ENCODE measurements around the gene SLC16A11.
"Not testable (repeated sequence)": the region's sequence is repeated elsewhere in the genome, so short reads cannot be mapped to it uniquely, and the experiment has no call there.

Gene SLC16A11, protein sequence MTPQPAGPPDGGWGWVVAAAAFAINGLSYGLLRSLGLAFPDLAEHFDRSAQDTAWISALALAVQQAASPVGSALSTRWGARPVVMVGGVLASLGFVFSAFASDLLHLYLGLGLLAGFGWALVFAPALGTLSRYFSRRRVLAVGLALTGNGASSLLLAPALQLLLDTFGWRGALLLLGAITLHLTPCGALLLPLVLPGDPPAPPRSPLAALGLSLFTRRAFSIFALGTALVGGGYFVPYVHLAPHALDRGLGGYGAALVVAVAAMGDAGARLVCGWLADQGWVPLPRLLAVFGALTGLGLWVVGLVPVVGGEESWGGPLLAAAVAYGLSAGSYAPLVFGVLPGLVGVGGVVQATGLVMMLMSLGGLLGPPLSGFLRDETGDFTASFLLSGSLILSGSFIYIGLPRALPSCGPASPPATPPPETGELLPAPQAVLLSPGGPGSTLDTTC

DNA sequence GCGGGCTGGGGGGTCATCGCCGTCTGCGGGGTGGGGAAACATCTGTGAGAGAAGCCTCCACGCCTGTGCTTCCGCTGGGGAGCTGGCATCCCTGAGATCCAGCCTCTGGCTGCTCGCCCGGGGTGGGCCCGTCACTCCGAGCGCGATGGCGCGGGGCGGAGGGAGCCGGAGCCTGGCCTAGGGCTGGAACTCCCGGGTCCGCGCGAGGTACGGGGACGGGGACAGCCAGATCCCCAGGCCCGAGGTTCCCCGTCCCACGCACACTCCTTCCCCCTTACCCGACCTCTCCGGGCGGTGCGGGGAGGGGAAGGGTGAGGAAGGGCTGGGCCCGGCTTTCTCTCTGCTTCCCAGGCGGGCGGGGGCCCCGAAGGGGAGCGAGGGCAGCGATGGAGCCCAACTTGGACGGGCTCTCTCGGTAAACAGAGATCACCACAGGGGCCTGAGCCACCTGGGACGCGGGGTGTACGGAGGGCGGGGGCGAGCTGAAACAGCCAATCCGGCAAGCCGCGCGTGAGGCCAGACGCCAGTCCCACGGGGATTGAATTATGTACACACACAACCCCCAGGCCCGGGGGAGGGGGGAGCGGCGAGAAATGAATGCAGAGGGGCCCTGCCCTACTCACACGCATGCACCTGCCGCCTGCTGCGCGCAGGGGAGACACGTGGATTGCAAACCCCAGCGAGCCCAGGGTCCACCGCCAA lies at the start of gene SLC16A11:
TSS of gene SLC16A11 (minus strand) at position 596 of the 702 bp plus-strand sequence. CDS start at position 17, 579 bp downstream.
- DNase-seq (ENCODE audit: low spot score): no peak

DNA sequence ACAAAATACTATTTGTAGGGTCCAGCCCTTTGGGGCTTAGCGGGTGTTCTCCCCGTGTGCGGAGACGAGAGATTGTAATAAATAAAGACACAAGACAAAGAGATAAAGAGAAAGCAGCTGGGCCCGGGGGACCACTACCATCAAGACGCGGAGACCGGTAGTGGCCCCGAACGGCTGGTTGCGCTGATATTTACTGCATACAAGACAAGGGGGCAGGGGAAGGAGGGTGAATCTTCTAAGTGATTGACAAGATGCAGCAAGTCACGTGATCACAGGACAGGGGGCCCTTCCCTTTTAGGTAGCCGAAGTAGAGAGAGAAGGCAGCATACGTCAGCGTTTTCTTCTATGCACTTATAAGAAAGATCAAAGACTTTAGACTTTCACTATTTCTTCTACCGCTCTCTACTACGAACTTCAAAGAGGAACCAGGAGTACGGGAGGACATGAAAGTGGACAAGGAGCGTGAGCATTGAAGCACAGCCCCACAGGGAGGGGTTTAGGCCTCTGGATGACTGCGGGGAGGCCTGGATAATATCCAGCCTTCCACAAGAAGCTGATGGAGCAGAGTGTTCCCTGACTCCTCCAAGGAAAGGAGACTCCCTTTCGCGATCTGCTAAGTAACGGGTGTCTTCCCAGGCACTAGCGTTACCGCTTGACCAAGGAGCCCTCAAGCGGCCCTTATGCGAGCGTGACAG lies 47.6 kb upstream of the SLC16A11 start:
- DNase-seq (ENCODE audit: low spot score): not testable (repeated sequence)

DNA sequence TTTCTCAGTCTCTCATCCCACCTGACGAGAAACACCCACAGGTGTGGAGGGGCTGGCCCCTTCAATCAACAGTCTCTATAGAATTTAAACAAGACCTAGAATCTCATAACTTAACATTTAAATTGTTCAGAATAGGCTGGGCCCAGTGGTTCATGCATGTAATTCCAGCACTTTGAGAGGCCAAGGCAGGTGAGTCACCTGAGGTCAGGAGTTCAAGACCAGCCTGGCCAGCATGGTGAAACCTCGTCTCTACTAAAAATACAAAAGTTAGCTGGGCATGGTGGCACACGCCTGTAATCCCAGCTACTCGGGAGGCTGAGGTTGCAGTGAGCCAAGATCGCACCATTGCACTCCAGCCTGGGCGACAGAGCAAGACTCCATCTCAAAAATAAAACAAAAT lies 45.7 kb upstream of the SLC16A11 start:
- not testable (repeated sequence) for DNase-seq (ENCODE audit: low spot score)

DNA sequence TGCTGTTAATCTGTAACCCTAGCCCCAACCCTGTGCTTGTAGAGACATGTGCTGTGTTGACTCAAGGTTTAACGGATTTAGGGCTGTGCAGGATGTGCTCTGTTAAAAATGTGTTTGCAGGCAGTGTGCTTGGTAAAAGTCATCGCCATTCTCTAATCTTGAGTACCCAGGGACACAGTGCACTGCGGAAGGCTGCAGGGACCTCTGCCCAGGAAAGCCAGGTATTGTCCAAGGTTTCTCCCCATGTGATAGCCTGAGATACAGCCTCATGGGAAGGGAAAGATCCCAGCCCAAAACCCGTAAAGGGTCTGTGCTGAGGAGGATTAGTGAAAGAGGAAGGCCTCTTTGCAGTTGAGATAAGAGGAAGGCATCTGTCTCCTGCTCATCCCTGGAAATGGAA lies 44.5 kb upstream of the SLC16A11 start:
- DNase-seq (ENCODE audit: low spot score): not testable (repeated sequence)

DNA sequence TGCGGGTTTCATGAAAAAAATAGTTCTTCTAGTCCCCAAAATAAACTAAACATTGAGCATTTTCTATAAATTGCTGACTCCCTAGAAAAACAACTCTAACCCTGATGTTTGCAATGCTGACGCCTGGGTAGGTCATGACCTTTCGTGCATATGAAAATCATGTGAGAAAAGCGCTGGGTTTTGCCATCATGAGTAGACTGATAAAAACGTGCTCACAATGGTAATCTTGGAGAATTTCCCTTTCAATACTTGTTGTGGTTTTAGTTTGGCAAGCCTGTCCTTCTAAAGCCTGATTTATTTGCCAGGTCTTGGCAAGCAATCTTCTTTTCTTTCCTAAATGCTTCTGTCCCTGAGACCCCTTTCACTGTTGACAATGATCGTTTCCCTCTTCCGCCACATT lies 40.2 kb upstream of the SLC16A11 start:
- no peak for DNase-seq (ENCODE audit: low spot score)

DNA sequence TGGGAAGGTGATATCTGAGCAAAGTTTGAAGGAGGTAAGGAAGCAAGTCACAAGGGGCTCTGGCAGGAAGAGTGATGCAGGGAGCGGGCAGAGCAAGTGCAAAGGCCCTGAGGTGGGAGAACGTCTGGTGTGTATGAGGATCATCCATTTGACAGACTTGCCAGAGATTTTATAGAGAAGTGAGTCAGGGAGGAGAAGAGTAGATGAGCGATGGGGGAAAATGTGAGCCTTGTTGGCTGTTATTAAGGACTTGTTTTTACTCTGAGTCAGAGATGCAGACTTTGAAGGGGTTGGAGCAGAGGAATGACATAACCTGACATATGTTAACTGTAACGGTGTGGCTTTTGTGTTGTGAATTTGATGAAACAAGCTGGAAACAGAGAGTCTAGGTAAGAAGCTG lies 39.7 kb upstream of the SLC16A11 start:
- DNase-seq (ENCODE audit: low spot score): no peak

DNA sequence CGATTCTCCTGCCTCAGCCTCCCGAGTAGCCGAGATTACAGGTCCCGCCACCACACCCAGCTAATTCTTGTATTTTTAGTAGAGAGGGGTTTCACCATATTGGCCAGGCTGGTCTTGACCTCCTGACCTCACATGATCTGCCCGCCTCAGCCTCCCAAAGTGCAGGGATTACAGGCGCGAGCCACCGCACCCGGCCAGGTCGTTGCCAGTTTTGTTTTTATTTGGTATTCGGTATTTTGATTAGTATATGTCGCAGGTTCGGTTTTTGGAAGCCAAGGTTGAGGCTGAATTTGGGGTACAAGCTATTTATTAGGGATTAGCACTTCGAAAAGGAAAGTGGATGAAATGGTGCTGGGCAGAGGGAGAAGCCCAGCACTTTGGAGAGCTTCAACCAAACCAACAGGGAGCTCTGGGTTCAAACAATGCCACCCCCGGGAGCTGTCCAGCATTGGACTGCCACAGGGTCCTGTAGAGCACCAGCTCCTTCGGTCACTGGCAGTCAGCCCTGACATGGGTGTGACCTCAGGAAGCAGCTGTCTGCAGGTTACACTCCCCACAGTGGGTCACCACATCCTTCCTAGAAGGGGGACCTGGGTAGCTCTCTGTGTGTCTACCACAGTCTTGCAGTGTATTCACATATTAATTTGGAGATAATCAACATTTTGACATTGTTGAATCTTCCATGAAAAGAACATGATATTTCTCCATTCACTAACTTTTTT lies 37.6 kb upstream of the SLC16A11 start:
- DNase-seq (ENCODE audit: low spot score): no peak

DNA sequence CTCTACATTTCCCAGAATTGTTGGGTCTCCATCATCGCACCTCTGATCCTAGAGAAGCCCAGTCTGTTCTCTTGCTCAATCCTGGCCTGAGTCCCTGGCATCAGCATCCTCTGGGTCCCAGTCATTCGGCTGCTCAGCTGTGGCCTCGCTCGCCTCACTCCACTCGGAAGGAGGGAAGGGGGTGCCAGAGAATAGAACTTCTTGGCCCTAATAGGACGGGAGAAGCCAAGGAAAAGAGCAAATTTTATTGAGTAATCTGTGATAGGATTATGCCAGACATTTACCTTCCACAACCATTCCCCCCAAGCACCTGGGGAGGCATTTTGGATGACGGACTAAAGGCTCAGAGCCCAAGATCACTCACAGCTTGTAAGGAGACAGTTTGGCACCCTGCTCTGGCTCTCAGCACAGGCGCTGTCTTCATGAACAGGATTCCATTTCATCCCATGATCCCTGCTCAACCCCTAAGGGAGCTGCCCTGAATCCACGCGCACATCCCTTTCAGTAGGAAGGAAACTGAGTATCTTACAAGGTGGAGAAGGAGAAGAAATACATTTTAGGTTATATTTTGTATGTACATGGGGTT lies 36.7 kb upstream of the SLC16A11 start:
- no peak for DNase-seq (ENCODE audit: low spot score)

DNA sequence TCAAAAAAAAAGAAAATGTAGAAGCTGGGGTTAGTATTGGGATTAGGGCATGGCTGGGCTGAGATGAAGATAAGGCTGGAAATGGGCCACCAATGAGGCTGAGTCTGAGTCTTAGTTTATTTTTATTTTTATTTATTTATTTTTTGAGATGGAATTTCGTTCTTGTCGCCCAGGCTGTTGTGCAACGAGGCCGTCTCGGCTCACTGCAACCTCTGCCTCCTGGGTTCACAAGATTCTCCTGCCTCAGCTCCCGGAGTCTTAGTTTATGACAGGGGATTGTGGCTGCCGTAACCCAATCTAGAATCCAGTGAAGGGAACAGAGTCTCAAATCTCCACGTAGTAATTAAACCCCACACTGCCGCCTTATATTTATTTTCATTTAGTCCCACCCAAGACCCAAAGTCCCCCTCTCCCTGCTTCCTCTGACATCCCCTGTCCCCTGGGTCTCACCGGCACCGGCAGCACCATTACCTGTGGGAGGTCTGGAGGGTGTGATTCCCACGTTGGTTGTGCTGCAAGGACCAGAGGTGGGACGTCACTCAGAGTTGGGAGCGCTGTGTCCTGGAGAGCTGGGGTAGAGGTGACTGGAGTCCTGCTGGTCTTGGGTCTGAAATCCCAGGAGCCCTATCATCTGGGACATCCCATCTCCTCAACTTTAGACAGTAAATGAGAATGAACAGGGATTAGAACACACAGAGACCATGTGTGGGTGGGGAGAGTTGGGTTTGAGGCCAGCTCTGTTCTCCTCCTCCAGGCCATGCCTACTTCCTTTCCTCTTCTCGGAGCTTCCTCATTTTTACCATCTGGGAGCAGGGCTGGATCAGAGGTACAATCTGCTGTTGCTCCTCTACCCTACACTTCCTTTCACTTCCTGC lies 35.9 kb upstream of the SLC16A11 start, which contains the start of gene CLEC10A:
TSS of gene CLEC10A (minus strand) at position 671 of the 875 bp plus-strand sequence. CDS start 1,439 bp downstream, outside the sequence.
- no peak for DNase-seq (ENCODE audit: low spot score)

DNA sequence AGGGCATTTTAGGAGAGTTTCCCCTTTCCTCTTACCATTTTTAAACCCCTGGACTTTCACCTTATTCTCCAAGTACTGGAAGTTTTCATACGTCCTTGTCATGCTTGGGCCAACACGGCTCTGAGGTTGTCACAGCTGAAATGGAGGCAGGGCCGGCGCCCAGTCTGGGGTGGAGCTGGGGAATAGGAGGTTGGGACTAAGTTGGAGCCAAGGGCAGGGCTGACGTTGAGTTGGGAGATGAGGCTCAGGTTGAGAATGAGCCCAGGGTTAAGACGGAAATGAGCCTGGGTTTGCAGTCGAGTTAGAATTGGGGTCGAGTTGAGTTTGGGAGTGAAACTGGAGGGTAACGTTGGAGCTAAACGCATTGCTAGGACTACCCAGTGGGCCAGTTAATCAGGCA lies 34.8 kb upstream of the SLC16A11 start:
- no peak for DNase-seq (ENCODE audit: low spot score)

DNA sequence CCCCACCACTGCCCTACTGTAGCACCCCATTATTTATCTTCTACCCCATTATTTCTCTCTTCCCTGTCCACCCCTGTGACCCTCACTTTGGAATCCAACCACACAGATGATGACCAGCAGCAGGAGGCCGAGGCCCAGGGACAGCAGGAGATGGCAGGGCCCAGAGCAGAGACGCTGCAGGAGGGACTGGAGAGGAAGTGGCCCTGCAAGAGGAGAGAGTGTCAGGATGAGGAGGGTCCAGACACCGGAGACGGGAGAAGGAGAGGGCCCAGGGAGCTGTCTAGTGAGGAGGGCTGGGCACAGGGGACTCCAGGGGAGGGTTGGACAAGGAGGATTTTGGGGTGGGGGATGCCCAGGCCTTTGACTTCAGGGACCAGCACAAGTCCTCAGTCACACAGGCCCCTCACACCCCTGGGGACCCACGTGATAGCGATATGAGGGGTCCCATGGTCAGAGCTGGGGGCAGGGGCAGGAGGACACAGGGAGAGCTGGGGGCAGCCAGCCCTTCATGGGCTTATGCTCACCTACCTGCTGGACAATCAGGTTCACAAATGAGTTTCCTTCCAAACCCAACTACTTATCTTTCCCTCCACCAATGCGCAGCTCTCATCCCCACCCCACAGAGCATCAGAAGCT lies 34.1 kb upstream of the SLC16A11 start:
- no peak for DNase-seq (ENCODE audit: low spot score)

DNA sequence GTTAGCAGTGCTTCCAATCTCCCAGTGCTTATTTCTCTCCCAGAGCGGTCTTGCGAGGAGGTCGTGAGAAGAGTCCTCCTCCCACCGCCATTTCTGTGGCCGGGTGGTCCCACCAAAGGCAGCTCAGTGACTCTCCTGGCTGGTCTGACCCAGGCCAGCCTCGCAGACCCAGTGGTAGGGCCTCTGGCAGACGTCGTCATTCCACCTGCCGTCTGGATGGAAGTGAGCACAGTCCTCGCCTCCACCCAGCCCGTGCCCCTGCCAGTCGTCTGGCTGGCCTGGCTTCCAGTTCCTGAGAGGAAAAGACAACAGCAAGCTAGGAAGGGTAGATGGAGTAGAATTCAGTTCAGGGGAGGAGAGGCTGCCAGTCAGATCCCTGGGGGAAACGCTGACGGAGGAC lies 31.0 kb upstream of the SLC16A11 start:
- no peak for DNase-seq (ENCODE audit: low spot score)

DNA sequence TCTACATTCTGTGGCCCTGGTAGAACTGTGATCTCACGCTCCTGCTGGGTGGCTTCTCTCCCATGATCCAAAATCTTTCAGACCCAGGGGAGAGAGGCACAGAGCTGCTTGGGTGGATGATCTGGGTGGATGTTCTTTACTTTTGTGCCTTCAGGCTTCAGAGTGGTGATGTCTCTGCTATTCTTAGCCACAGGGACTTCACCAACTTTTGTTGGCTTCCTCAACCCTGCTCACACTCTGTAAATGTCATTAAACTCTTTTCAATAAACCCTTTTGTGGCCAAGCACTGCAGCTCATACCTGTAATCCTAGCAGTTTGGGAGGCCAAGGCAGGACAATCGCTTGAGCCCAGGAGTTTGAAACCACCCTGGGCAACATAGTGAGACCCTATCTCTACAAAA lies 28.5 kb upstream of the SLC16A11 start:
- DNase-seq (ENCODE audit: low spot score): no peak

DNA sequence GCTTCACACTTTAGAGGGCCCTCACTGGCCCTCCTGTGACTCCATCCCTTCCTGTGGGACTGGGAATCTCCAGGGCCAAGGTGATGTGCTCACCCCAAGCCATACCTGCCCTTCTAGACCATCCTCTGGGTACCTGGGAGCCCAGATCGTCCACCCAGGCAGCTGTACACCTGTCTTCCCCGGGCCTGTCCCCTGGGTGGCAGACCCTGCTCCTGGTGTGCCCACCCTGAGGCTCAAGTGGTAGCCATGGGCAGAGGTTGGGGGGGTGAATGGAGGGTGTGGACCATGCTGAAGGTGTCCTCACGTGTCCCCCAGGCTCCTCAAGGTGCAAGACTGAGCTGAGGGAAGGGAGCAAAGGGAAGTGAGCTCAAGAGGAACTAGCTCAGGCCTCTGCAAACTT lies 26.8 kb upstream of the SLC16A11 start:
- no peak for DNase-seq (ENCODE audit: low spot score)

DNA sequence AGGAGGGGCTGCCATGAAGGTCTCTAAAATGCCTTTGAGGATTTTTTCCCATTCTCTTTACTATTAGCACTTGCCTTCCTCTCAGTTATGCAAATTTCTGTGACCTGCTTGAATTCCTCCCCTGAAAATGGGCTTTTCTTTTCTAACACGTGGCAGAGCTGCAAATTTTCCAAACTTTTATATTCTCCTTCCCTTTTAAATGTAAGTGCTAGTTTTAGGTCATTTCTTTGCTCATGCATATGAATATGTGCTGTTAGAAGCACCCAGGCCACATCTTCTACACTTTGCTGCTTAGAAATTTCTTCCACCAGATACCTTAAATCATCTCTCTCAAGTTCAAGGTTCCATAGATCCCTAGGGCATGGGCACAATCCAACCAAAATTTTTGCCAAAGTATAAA lies 24.4 kb upstream of the SLC16A11 start:
- no peak for DNase-seq (ENCODE audit: low spot score)

DNA sequence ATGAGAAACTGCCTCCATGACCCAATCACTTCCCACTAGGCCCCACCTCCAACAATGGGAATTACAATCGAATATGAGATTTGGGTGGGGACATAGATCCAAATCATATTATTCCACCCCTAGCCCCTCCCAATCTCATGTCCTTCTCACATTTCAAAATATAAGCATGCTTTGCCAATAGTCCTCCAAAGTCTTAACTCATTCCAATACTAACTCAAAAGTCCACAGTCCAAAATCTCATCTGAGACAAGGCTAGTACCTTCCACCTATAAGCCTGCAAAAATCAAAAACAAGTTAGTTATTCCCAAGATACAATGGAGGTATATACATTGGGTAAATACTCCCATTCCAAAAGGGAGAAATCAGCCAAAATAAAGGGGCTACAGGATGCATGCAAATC lies 23.3 kb upstream of the SLC16A11 start:
- DNase-seq (ENCODE audit: low spot score): no peak

DNA sequence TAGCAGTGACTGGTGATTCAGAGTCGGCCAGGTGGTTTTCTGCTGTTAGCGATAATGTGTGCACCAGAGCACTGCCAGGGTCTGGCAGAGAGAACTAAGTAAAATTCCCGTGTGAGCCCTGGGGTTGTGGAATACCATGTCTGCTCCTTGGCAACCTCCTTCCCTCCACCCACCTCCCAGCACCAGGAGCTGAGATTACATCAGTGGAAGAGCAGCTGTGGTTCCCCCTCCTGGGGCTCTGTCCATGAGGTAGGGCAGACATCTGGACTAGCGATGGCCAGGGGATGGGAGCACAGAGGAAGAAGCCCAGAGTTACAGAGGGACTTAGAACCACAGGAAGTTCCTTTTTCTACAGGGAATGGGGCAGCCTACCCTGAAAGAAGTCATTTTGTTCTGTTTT lies 20.4 kb upstream of the SLC16A11 start:
- DNase-seq (ENCODE audit: low spot score): no peak

DNA sequence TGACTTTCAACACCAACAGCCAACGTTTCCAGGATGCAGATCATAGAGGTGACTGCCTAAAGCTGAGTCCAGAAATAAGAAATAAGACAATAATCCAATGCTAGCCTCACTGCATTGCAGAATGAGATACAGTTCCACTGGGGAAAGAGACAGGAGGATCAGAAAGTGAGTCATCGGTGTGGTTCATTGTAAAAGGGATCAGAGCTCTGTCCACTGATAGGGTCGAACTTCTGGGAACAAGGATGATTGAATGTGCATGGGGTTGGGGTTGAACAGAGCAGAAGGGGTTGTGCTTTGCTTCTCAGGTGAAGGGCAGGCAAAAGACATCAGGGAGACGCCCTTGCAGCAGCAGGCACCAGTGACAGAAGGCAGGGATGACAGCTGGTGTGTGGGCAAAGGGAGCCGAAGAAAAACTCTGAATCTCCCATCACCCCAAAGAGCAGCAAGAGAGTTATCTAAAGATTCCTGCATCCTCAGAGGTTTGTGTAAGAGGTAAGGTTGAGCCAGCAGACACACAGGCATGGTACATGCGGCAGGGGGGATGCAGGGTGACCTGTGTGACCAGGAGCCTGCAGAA lies 19.7 kb upstream of the SLC16A11 start:
- no peak for DNase-seq (ENCODE audit: low spot score)

DNA sequence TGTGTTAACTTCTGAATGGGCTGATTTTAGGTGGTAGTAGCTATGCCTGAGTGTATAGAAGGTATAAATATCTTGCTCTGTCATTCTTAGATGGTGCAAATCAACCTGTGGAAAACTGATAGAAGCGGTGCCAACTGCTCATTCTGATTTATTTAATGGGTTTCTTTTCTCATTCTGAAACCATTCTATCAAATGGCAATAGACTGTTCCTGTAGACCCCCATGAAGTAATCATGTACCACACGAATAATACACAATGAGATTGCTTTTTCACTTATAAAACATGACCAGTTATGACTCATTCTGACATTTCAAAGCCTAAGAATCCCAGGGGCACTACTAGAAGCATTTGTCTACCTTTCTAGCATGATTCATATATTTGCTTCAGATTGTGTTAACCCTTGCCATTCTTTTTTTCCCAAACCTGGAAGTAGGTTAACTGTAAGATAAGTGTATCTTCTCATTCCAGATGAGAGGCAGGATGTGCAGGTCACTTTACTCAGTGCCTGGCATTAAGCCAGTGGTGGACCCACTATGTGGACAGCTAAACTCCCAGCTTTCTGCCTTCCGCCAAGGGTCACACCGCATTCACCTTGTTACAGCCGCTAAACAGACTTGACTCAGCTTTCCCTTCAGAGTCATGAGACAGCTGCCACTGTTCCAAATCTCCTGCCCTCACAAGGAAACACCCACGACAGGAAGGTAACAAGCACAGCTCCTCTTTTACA lies 16.4 kb upstream of the SLC16A11 start:
- DNase-seq (ENCODE audit: low spot score): no peak
